KMS-11 (cell line): ENCODE results near the gene EHBP1L1.

ENCODE experiments used
- H2AFZ ChIP-seq: fragments of 200-600 bp; sonication (generic); 2 replicates; pipeline ENCODE4 v1.6.1; 2016; ENCODE audit warnings: antibody characterized with exemption, mixed run types, low read depth
- H3K27ac ChIP-seq: fragments of 200-600 bp; sonication (generic); 2 replicates; pipeline ENCODE4 v1.6.1; 2016; ENCODE audit warnings: mild to moderate bottlenecking, mixed run types
- H3K27me3 ChIP-seq: fragments of 200-600 bp; sonication (generic); 2 replicates; pipeline ENCODE4 v1.6.1; 2017; ENCODE audit warnings: mild to moderate bottlenecking, low read depth, mixed run types, moderate library complexity; ENCODE audit not compliant: insufficient read depth
- H3K36me3 ChIP-seq: fragments of 200-600 bp; sonication (generic); 2 replicates; pipeline ENCODE4 v1.6.1; 2017; ENCODE audit warnings: mild to moderate bottlenecking, mixed run types; ENCODE audit not compliant: insufficient read depth
- H3K4me1 ChIP-seq: fragments of 200-600 bp; sonication (generic); 2 replicates; pipeline ENCODE4 v1.6.1; 2016; ENCODE audit warnings: mild to moderate bottlenecking, low read depth, mixed run types; ENCODE audit not compliant: poor library complexity, severe bottlenecking
- H3K4me2 ChIP-seq: fragments of 200-600 bp; sonication (generic); 2 replicates; pipeline ENCODE4 v1.7.0; 2016; ENCODE audit warnings: mild to moderate bottlenecking, mixed run types
- H3K4me3 ChIP-seq: fragments of 200-600 bp; sonication (generic); IDR thresholded peaks from 2 replicates; pipeline ENCODE4 v1.6.1; 2017; ENCODE audit warnings: low read depth, low read length, mixed read lengths; ENCODE audit not compliant: insufficient read depth
- H3K79me2 ChIP-seq: fragments of 200-600 bp; sonication (generic); 2 replicates; pipeline ENCODE4 v1.6.1; 2016; ENCODE audit warnings: low read depth, mixed run types; ENCODE audit not compliant: insufficient read depth
- H3K9ac ChIP-seq: fragments of 200-600 bp; sonication (generic); 2 replicates; pipeline ENCODE4 v1.6.1; 2016; ENCODE audit warnings: mild to moderate bottlenecking, mixed run types
- H4K20me1 ChIP-seq: fragments of 200-600 bp; sonication (generic); 2 replicates; pipeline ENCODE4 v1.6.1; 2016; ENCODE audit warnings: mild to moderate bottlenecking, mixed run types; ENCODE audit not compliant: insufficient read depth
- TF ChIP-seq, protein P1 (sequence below): fragments of 200-600 bp; sonication (generic); conservative IDR thresholded peaks from 2 replicates; pipeline ENCODE4 v1.6.1; 2017; ENCODE audit warnings: low read depth, mild to moderate bottlenecking, antibody characterized with exemption, low read length, moderate library complexity, mixed read lengths

EHBP1L1 gene

DNA sequence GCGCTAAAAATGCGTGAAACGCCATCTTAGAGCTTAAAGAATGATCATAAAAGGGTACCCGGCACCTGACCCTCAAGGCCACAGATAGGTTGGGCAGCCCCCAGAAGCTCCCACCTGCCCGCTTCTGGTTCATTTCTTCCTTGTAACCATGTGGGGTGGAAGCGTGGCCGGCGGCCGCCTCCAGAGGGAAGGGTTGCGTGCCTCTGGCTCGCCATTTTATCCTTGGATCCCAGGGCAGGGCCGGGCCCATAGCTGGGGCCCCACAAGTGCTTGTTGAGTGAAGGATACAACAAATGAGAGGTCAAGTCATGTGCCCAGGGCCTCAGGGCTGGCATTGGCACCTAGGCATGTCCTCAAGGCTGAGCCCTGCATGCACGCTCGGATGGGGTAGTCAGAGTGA lies 45.6 kb downstream of the EHBP1L1 start:
- no peak overlapping the region for H3K9ac ChIP-seq
- peaks cover 15% of the 10 kb centered on the region for H3K4me1 ChIP-seq
- H4K20me1 ChIP-seq, result no peaks in the 10 kb centered on the region
- no peak overlapping the region for H2AFZ ChIP-seq
- no peaks in the 10 kb centered on the region for H3K27me3 ChIP-seq
- H3K79me2 ChIP-seq, result peaks cover 21% of the 10 kb centered on the region
- TF ChIP-seq, protein P1, sequence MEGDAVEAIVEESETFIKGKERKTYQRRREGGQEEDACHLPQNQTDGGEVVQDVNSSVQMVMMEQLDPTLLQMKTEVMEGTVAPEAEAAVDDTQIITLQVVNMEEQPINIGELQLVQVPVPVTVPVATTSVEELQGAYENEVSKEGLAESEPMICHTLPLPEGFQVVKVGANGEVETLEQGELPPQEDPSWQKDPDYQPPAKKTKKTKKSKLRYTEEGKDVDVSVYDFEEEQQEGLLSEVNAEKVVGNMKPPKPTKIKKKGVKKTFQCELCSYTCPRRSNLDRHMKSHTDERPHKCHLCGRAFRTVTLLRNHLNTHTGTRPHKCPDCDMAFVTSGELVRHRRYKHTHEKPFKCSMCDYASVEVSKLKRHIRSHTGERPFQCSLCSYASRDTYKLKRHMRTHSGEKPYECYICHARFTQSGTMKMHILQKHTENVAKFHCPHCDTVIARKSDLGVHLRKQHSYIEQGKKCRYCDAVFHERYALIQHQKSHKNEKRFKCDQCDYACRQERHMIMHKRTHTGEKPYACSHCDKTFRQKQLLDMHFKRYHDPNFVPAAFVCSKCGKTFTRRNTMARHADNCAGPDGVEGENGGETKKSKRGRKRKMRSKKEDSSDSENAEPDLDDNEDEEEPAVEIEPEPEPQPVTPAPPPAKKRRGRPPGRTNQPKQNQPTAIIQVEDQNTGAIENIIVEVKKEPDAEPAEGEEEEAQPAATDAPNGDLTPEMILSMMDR, result no peak
- no peaks in the 10 kb centered on the region for H3K36me3 ChIP-seq
- no peak overlapping the region for H3K4me2 ChIP-seq
- H3K27ac ChIP-seq, result no peak overlapping the region
- no peak overlapping the region for H3K4me3 ChIP-seq

DNA sequence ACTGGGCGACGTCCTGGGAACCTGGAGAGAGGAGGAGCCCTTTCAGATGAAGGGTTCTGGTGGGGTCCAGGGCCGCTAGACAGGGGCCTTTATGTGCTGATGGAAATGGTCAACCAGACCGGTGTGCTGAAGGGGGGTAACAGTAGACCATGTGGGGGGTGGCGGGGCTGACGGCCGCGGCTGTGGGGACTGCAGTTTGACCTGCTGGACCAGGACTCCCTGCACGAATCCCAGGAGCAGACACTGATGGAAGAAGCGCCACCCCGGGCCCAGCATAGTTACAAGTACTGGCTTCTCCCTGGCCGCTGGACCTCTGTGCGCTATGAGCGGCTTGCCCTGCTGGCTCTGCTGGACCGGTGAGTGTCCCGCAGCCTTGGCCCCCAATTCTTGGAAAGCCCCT lies 46.2 kb downstream of the EHBP1L1 start:
- Histone ChIP-seq H3K9ac (no peak overlapping the region), H3K4me3 (no peak overlapping the region), H3K27me3 (no peaks in the 10 kb centered on the region), H4K20me1 (no peaks in the 10 kb centered on the region), H3K4me1 (peaks cover 9% of the 10 kb centered on the region), H3K79me2 (peaks cover 16% of the 10 kb centered on the region), H3K36me3 (no peaks in the 10 kb centered on the region), H3K27ac (no peak overlapping the region), H3K4me2 (no peak overlapping the region), H2AFZ (no peak overlapping the region)
- TF ChIP-seq, protein P1, result no peak

DNA sequence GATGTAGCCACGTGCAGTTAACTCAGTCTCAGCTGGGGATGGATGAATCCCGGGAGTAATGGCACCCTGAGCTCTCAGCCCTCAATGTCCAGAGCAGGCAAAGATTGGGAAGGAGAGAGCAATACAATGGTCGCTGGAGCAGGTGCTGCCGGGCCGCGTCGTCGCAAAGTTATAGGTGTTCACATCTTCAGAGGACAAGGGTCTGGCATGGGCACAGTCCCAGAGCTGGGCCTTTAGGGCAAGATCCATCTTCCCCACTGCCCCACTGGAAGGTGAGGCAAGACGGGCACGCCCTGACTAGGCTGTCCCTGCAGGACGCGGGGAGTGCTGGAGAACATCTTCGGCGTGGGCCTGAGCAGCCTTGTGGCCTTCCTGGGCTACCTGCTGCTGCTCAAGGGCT lies 47.3 kb downstream of the EHBP1L1 start:
- H3K27ac ChIP-seq, result no peak overlapping the region
- no peak overlapping the region for H3K4me3 ChIP-seq
- no peaks in the 10 kb centered on the region for H4K20me1 ChIP-seq
- TF ChIP-seq, protein P1, result no peak
- H3K79me2 ChIP-seq, result peaks cover 7% of the 10 kb centered on the region; the same call in 1 of the 2 replicates
- H2AFZ ChIP-seq, result no peak overlapping the region
- H3K27me3 ChIP-seq, result no peaks in the 10 kb centered on the region
- no peaks in the 10 kb centered on the region for H3K4me1 ChIP-seq
- H3K36me3 ChIP-seq, result no peaks in the 10 kb centered on the region
- H3K4me2 ChIP-seq, result no peak overlapping the region
- no peak overlapping the region for H3K9ac ChIP-seq

DNA sequence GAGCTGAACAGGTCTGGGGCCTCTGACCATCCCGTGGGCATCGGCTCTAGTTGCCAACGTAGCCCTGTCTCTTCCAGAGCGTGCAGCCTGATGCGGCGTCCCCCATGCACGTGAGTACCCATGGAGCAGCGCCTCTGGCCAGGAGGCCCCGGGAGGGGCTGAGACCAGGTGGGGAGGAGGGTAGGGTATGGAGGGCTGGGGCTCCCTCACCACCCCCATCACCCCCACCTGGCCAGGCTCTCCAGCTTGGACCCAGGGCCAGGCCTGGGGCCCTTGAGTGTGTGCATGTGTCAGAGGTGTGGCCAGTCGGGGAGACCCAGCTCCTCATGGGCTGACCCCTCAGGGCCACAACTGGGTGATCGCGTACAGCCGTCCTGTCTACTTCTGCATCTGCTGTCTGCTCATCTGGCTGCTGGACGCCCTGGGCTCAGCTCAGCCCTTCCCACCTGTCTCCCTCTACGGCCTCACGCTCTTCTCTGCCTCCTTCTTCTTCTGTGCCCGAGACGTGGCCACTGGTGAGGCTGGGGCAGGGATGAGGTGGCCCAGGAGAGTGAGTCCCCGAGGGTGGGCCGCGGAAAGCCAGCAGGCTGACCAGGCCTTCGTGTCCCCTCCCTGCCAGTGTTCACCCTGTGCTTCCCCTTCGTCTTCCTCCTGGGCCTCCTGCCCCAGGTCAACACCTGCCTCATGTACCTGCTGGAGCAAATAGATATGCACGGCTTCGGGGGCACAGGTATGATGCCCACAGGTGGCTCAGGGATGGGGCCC lies 48.2 kb downstream of the EHBP1L1 start:
- H3K4me1 ChIP-seq, result no peaks in the 10 kb centered on the region
- no peak overlapping the region for H3K9ac ChIP-seq
- H3K4me3 ChIP-seq, result no peak overlapping the region
- H3K27ac ChIP-seq, result no peak overlapping the region
- H3K36me3 ChIP-seq, result no peaks in the 10 kb centered on the region
- H4K20me1 ChIP-seq, result no peaks in the 10 kb centered on the region
- TF ChIP-seq, protein P1, result no peak
- H3K4me2 ChIP-seq, result no peak overlapping the region
- H2AFZ ChIP-seq, result no peak overlapping the region
- H3K27me3 ChIP-seq, result no peaks in the 10 kb centered on the region
- H3K79me2 ChIP-seq, result no peaks in the 10 kb centered on the region
